Progenitor cell of endocrine pancreas (in vitro differentiated cells): Measurements from ENCODE around the gene CDH23. TPM values are rescaled to one million over a fixed set of nuclear protein-coding genes. Genes with fewer than 3 reads are reported as not detected.

Experiments used
- DNase-seq: peaks from one replicate; pipeline ENCODE4 v3.0.0; 2021; ENCODE audit warnings: low spot score; ENCODE audit not compliant: unreplicated experiment
- H3K27ac Mint-ChIP-seq: 2 replicates; pipeline ENCODE4 v1.8.0; 2021; ENCODE audit warnings: mild to moderate bottlenecking, moderate library complexity, mixed read lengths
- H3K27me3 Mint-ChIP-seq: 2 replicates; pipeline ENCODE4 v1.8.0; 2021; ENCODE audit warnings: mixed read lengths
- H3K36me3 Mint-ChIP-seq: 2 replicates; pipeline ENCODE4 v1.8.0; 2022; ENCODE audit warnings: mixed read lengths; ENCODE audit not compliant: insufficient read depth
- H3K4me1 Mint-ChIP-seq: 2 replicates; pipeline ENCODE4 v1.8.0; 2021; ENCODE audit warnings: low read depth, mixed read lengths
- H3K4me3 Mint-ChIP-seq: 2 replicates; pipeline ENCODE4 v1.8.0; 2021; ENCODE audit warnings: low read depth, mild to moderate bottlenecking, moderate library complexity, mixed read lengths
- H3K9me3 Mint-ChIP-seq: 2 replicates; pipeline ENCODE4 v1.8.0; 2021; ENCODE audit warnings: low read depth, mixed read lengths
- total RNA-seq: library from RNA; stranded (reverse); gene quantifications from 2 replicates; pipeline ENCODE4 v1.2.1, GENCODE V29; 2021
- TF ChIP-seq, protein P1 (sequence below): fragments of 200-600 bp; sonication (generic); IDR thresholded peaks from one replicate; pipeline ENCODE4 v1.5.0; 2021; ENCODE audit warnings: antibody characterized with exemption, mild to moderate bottlenecking; ENCODE audit not compliant: unreplicated experiment

The CDH23 gene
- total RNA-seq, 1 donor from 2014 or later: 0.43 TPM

DNA sequence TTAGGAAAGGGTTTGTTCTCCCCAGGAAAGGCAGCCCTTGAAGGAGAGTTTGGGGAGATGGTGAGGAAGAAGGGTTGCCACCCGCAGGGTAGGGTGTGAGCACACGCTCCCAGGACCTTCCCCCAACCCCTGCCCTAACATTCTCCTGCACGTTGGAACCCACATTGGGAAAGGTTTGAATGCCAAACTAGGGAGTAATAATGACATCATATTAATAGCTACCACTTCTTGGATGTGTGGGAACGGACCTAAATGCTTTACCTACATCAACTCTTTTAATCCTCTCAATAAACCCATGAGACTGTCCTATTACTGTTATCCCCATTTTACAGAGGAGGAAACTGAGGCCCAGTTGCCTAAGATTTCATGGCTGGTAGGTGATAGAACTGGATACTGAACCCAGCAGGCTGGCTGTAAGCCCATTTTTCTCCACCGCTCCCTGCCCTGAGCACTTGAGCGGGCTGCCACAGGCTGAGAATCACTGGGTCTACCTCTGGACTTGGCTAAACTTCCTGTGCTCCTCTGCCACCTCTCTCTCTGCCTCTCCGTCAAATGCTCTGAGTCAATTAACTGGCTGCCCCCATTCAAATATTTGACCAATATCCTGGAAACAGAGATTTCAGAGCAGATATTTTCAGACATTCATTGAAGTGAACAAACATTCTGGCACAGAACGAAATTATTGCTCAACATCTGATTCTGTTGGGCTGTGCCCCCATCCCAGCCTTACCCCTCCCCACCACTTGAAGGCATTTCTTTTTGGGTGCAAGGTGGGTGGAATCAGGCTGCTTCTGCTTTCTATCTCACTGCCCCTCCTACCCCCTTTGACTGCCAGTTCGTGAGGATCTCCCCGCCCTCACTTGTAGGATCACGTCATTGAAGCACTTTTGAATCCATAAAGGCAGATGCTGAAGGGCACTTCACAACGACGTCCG lies 193.2 kb downstream of the CDH23 start:
- peaks cover 20% of the 10 kb centered on the region for H3K27me3 Mint-ChIP-seq
- no peak for DNase-seq
- no peak overlapping the region for H3K4me3 Mint-ChIP-seq
- H3K4me1 Mint-ChIP-seq: no peaks in the 10 kb centered on the region
- no peaks in the 10 kb centered on the region for H3K36me3 Mint-ChIP-seq
- no peaks in the 10 kb centered on the region for H3K9me3 Mint-ChIP-seq
- H3K27ac Mint-ChIP-seq: no peak overlapping the region
- TF ChIP-seq, protein P1, sequence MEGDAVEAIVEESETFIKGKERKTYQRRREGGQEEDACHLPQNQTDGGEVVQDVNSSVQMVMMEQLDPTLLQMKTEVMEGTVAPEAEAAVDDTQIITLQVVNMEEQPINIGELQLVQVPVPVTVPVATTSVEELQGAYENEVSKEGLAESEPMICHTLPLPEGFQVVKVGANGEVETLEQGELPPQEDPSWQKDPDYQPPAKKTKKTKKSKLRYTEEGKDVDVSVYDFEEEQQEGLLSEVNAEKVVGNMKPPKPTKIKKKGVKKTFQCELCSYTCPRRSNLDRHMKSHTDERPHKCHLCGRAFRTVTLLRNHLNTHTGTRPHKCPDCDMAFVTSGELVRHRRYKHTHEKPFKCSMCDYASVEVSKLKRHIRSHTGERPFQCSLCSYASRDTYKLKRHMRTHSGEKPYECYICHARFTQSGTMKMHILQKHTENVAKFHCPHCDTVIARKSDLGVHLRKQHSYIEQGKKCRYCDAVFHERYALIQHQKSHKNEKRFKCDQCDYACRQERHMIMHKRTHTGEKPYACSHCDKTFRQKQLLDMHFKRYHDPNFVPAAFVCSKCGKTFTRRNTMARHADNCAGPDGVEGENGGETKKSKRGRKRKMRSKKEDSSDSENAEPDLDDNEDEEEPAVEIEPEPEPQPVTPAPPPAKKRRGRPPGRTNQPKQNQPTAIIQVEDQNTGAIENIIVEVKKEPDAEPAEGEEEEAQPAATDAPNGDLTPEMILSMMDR: no peak

DNA sequence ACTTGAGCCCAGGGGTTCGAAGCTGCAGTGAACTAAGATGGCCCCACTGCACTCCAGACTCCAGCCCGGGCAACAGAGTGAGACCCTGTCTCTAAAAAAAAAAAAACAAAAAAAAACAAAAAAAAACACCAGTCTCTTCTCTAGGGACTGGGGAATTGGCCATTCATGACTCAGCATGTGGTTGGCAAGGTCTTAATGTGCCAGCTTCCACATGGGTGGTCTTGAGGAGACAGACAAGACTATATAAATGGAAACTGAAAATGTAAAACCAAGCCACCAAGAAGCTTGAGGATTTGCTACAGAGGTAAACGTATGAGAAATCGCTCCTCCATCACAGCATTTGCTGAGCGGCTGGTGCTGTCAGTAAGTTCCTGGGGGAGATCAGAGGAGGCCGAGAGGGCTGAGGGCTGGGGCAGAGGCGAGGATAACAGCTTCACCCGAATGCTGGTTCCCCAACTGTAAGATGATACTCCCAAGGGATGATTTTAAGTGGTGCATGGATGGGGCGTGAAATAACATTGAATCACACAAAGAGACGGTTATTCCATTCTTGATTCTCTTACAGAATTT lies 194.1 kb downstream of the CDH23 start:
- Mint-ChIP-seq H3K4me3 (no peak overlapping the region), H3K27me3 (peaks cover 20% of the 10 kb centered on the region), H3K36me3 (no peaks in the 10 kb centered on the region), H3K9me3 (no peaks in the 10 kb centered on the region), H3K27ac (no peak overlapping the region), H3K4me1 (no peaks in the 10 kb centered on the region)
- TF ChIP-seq, protein P1: no peak
- DNase-seq: no peak

DNA sequence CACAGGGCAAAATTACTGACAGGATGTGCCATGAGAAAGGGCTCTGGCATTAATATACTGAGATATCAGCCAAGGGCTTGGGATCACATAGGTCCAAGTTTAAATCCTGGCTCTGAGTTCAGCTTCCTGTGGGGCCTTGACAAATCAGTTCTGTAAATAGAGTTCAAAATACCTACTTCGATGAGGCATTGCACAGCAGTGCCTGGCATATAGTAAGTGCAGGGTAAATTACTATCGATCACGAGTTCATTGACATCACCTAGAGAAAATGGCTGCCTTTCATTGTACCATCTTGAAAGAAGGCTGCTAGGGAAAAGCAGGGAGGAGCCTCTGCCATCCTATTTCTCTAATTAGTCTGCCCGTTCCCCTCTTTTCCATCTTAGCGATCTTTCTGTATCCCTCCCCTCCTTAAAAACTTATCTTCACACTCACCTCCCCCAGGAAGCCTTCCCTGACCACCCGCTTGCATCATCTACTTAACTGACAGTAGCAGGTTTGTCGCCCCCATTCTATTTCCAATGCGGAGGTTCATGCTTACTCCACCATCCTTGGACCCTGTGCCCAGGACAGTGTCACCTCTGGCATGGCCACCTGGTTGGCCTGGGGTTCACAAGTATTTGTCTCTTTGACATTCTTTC lies 198.3 kb downstream of the CDH23 start:
- Mint-ChIP-seq H3K4me1 (peaks cover 3% of the 10 kb centered on the region), H3K27me3 (peaks cover 20% of the 10 kb centered on the region), H3K27ac (no peak overlapping the region), H3K4me3 (no peak overlapping the region), H3K36me3 (no peaks in the 10 kb centered on the region), H3K9me3 (no peaks in the 10 kb centered on the region)
- TF ChIP-seq, protein P1: no peak
- no peak for DNase-seq

DNA sequence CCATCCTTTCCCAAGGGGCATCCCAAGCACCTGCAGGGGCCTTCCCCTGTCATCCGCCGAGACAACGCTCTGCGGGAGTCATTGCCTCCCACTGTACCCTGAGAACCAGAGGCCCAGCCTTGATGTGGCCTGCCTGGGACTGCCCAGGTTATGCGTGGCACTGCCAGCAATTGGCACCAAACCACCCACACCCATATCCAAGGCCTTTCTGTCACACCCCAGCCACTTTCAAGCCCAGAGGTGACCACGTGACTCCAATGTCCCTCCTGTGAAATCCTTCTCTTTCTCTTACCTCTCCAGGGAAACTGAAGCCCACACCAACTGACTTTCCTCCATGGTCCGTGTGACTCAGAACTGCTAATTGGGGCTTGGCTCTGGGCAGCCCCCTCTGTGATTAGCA lies 198.9 kb downstream of the CDH23 start:
- TF ChIP-seq, protein P1: no peak
- Mint-ChIP-seq H3K27me3 (peaks cover 16% of the 10 kb centered on the region), H3K27ac (no peak overlapping the region), H3K4me3 (no peak overlapping the region), H3K4me1 (peaks cover 3% of the 10 kb centered on the region), H3K9me3 (no peaks in the 10 kb centered on the region), H3K36me3 (no peaks in the 10 kb centered on the region)
- DNase-seq: no peak

DNA sequence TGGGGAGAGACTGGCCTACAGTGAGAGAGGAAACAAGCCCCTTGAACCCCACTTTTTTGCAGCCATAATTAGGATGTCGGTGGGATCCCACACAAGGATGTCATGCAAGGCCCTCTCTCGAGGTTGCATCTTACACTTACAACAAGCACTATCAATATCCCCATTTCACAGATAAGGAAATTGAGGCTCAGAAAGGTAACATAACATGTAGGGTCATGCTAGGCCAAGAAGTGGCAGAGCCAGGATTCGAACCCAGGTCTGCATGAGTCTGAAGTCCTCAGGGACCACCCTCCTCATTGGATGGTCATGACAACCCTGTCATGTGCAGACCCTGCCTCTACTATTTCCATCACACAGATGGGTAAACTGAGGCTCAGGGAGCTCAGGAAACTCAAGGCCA lies 199.4 kb downstream of the CDH23 start:
- no peak overlapping the region for H3K27ac Mint-ChIP-seq
- H3K36me3 Mint-ChIP-seq: no peaks in the 10 kb centered on the region
- H3K4me1 Mint-ChIP-seq: peaks cover 3% of the 10 kb centered on the region
- TF ChIP-seq, protein P1: no peak
- peaks cover 13% of the 10 kb centered on the region for H3K27me3 Mint-ChIP-seq
- no peak for DNase-seq
- H3K9me3 Mint-ChIP-seq: no peaks in the 10 kb centered on the region
- no peak overlapping the region for H3K4me3 Mint-ChIP-seq
